HG03565 (cell line): ENCODE data around the gene GAP43.
"Not testable (repeated sequence)": the region's sequence is repeated elsewhere in the genome, so short reads cannot be mapped to it uniquely, and the experiment has no call there.

ENCODE experiments used
- ATAC-seq: cut with Tn5 transposase; IDR thresholded peaks from one replicate; pipeline ENCODE4 v1.9.1; 2021; ENCODE audit warnings: mild to moderate bottlenecking, moderate library complexity; ENCODE audit not compliant: unreplicated experiment

GAP43 gene

DNA sequence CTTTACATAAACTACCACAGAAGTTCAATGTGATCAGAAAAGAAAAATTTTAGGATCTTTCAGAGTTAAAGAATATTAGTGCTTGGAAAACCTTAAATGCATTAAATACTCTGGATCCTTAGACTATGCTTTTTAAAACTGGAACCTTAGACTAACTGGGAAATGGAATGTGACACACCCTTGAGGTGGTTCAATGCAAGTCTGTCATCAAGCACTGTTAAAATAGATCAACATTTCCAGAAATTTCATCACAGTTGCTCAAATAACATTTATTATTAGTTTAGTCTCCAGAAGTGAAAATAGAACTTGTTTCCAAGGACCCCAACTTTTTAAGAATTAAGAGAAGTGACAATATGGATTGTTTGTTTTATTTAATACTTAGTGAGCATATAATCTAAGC is 71.8 kb downstream of the GAP43 start:
- no peak for ATAC-seq

DNA sequence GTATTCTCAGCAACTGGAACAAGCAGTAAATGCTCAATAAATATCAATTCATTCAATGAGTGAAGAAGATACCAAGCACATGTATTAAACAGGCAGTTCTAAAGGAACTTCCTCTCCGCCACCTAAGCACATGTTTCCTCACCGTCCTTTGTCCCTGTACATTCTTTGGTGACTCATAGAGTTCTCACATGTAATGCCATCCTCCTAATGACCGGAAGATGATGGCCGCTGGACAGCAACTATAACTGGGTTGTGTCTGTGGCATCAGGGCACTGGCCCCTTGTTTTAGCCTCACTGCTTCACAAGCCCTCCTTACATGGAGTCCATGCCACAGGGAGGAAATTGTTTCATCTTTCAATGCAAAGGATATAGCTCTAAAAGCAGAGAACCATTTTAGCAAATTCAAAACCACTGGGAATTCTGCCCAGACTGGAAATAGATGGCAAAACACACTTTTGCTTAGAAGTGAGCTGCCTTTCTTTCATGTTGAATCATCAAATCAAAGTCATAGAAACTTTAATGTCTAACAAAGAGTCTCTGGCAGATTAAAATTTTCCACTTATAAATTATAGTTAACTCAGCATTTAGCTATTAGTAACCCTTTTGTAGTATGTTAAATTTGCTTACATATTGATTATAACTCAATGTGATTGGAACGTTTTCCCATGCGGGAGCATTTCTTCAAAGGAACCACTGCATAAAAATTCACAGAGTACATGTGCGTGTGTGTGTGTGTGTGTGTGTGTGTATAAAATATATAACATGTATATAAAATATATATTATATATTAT is 74.1 kb downstream of the GAP43 start:
- no peak for ATAC-seq

DNA sequence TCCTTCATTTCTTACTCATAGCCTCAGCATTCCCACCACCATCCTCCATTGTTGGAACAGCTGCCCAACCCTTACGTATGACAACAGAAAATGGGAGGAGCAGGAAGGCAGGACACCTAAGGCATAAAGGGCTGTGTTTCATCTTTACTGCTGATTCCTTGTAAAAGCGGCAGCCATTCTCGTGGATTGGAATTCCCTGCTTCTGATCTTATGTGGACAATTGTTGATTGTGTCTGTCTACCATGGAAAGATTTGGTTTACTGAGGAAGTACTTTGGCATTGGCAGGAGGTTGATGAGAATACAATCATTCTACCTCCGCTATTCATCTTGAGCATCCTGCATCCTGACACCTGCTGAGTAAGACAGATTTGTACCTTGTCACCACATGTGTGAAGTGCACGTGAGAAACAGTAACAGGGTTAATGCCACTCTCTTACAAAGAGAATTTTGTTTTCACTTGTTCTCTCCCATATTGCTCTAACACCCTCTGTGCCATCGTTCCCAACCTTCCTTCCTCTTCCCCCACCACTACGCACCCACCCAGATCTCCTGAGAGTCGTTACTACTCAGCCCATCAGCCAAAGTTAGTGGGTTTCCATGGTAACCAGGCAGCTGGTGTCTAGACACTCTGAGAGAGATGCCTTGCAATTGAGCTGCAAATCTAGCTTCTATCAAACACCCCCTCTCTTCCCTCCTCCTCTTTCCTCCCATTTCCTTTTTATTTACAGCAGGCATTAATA is 75.7 kb downstream of the GAP43 start:
- ATAC-seq = no peak

DNA sequence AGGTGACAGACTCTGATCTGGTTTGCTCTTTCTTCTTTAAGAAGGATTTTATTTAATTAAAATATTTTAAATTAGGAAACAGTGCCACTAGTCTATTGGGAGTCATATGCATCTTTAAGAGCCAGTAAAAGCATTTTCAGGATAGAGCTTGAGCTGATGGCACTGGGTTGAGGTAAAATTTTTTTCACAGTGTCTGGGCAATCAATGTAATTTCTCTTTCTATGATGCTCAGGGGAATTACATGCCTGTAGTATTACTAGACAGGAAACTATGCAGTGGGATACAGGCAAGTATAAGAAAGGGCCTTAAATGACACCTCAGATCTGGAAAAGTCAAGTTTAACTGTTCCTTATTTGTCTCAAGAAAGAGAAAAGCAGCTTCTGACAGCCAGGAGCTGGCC is 76.4 kb downstream of the GAP43 start:
- no peak for ATAC-seq

DNA sequence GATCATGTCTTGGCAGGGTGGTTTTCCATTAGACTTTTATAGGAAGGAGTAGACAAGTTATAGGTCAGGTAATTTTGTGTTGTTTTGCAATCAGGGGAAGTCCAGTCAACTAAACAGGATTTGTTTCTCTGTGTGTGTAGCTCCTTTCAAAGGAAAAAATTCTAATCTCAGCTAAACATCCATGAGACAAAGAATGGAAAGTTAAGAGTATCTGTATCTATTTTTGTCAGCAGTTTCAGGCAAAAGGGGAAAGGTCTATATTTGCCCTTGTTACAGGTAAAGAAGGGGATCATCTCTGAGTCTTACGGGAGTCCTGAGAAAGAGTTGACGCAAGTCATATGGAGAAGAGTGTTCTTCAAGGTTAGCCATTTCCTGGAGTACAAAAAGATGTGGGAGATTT is 79.3 kb downstream of the GAP43 start:
- no peak for ATAC-seq

DNA sequence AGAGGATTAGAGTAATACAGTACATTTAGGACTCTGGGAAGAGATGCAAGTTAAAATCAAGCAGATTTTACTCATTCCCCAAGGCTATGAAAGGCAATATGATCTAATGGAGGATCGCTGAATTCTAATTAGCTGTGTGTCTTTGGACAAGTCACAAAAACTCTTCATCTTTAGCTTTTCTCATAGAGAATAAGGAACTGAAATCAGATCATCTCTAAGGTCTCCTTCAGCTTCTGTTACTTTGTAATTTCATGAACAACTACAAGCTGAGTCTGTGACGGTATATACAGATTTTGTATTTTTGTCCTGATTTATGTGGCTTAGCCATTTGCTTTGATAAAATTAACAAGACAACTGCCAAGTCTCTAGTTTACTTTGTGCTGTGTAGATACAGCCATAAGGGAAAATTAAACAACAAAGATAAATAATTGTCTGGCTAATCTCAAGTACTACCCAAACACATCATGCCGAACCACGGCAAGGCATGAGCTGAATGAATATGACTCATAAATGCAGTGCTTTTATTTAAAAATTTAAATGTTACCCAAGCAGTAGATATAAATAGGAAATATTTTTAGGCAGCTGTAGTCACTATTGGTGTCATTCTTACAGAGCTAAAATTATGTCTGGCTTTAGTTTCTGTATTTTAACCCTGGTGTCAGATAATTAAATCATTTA is 81.5 kb downstream of the GAP43 start:
- no peak for ATAC-seq

DNA sequence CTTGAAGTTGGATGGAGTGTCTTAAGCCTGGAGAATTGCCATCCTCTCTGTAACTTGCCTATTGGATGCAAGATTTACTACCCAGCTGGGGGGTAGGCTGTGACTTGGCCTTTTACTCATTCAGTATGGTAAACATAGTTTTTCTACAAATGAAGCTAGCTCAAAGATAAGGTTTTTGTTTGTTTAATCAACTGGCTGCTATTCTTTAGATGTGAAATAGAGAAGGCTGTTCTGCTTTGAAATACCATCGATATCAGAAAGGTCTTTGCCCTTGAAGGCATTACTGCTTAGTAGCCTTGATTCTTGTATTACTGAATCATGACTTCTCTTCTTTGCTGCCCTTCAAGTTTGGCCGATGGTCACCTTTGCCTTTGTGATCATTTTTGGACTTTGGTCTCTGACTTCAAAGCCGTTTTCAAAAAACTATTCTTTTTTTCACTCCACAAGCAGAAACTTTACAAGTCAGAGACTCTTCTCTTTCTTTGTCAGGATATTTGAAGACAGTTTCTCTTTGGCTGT is 83.1 kb downstream of the GAP43 start:
- ATAC-seq = no peak

DNA sequence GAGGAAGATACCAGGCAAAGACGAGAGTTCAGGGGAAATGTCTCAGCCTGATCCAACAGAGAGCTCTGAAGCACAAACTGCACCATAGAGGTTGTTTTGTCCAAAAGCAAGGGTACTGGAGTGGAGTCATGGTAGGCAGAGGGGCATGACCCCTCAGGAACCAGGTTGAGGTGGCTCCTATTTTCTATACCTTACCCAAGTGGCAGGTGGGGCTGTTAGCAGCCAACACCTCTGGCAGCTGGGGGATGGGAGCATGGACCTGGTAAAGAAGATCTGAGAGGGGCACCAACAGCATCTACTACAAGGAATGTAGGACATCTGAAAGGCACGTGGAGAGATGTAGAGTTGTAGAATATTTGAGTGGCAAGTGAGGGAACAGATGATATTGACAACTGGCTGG is 85.2 kb downstream of the GAP43 start:
- ATAC-seq = no peak

DNA sequence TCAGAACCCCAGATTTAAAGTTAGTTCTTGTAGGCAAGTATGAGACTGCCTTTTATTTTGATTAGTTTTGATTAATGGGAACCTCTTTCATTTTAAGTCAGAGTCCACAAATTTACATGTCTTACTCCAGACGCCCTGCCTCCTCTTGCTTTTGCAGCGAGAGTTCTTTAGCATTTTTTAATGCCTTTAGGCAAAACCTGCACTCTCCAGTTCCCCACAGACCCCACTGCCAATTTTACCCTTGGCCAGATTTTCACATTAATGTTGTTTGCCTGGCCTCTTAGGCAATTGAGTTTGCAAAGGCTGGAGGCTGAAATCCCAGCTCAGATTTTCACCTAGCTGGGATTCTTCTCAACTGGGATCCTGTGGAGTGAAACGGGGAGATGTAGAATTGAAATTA is 85.8 kb downstream of the GAP43 start:
- ATAC-seq = no peak

DNA sequence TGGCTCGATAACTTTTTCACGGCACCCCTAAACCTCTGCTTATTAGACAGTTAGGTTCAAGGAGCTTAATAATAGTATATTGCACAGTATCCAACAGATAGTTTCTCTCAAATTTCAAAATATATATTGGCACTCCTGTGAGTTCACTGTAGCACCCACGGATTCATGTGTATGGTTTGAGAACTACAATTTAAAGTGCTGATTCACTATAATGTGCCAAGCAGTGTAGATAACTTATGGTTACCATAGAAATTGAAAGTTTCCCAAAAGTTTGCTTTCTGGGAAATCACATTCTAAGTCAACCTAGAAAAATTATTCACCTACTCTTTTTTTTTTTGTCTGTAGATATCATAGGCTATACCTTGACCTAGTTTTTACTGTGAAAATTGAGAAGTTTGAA is 86.6 kb downstream of the GAP43 start:
- ATAC-seq = no peak

DNA sequence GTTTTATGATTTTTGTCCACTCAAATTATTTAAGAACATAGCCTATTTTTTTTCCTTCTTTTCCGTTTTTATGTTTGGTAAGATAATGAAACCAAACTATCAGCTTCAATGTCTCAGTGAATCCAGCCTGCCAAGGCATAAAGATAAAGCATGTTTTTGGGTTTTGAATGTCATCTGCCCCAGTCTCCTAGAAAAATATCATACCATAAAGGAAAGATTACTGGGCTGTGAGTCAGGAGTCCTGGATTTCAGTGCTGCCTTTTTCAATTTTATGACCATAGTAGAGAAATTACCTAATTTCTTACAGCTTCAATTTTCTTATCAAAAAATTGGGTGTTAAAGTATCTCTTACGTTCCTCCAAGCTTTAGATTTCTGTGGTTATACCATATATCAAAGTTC is 87.5 kb downstream of the GAP43 start:
- no peak for ATAC-seq

DNA sequence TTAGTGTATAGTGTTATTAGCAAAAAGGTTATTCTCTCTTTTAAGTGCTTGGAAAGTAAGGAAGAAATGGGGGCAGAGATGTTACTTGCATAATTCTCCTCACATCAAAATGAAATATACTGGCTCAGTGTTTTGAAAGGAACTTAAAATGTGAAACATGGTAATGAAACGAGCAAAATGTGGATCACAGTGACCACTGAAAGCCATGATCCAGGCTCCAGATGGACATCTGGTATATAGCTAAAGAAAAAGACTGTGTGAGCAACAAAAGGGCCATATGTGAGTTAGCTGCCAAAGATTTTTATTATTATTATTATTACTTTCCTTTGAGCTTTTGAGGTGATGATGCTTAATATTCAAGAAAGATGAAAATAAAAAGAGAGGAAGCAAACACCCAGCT is 89.6 kb downstream of the GAP43 start:
- no peak for ATAC-seq

DNA sequence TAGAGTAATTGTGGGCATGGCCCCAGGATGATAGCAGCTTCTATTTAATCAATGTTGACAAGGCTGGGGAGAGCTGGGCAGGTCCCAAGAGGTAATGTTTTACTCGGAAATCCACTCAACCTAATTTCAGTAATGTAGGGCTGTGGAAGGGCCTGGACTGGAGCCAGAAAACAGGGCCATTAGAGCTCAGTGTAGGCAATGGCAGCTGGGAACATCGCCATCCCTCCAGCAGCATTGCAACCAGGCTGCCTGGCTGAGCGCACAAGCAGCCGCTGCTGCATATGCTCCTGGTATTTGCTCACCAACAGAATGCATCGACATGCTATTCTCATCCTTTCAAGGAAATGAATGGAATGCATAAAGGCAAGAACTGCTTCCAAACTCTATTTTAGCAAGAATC is 90.0 kb downstream of the GAP43 start:
- no peak for ATAC-seq

DNA sequence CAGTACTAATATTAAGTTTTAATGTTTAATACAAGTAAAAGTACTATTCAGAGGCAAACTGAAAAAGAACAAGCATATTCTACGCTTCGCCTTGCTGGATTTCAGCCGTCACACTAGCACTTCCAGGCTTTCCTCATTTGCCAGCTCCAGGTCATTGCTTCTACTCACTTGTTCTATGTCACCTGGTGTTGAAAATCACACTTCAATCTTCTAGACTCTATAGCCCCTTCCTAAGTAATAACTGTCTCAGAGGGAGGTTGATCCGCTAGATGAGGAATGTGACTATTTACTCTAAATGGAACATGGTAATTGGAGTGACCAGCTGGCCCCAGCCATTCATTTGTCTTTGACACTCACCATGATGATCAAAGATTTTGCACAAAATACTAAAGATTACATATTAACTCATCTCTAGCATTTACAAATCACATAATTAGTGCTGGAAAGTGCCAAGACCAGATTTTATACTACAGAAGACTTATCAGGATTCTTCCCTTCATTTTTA is 92.0 kb downstream of the GAP43 start:
- ATAC-seq = no peak

DNA sequence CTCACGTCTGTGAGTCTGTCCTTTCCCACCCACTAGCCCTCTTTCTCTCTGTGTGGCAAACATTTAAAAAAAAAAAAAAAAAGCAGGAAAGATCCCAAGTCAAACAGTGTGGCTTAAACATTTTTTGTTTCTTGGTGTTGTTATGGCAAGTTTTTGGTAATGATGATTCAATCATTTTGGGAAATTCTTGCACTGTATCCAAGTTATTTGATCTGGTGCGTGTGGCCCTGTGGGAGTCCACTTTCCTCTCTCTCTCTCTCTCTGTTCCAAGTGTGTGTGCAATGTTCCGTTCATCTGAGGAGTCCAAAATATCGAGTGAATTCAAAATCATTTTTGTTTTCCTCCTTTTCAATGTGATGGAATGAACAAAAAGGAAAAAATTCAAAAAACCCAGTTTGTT is 97.7 kb downstream of the GAP43 start:
- ATAC-seq = no peak

DNA sequence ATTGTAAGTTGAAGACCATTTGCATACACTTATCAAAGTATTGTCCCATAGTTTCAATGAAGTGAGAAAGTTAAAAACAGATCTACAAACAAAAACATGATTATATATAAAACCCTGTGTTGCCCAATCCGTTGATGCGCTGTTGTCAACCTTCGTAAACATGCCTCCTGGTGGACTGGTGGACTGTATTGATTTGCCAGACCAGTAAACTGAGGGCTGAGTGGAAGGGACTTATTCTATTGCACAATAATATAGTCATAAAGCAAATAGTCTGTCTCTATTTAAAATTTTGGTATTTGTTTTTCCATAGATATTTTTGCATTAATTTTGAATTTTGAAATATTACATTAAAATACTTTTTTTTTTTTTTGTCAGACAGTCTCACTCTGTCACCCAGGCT is 102.5 kb downstream of the GAP43 start:
- ATAC-seq = no peak

DNA sequence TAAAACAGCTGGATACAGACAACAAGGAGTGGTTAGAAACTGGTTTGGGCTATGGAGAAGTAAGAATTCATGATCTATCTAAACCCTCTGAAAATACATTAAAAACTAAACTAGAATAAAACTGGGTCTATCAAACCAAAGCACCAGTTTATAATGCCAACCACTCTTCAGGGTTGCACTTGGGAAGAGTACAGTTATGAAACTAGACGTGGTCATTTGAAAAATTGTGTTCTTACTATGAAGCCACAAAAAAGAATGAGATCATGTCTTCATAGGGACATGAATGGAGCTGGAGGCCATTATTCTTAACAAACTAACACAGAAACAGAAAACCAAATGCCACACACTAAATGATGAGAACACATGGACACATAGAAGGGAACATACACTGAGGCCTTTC is 103.8 kb downstream of the GAP43 start:
- ATAC-seq = no peak

DNA sequence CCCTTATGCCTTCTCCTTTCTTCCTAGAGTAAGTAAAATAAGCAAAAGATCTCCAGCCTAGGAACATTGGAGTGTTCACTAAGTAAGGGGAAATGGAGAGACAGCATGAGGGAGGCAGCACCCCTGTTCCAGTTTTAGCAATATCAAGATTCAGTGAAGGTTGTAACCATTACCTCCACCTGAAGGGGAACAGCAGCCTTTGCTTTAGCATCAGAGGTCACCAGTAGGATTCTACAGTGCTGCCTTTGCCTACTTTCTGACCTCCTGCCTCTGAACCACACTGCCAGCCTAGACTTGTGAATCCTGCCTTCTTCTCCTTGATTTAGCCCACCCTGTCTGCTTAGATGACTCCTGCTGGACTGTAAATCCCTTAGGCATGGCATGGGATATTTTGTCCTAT is 104.7 kb downstream of the GAP43 start:
- no peak for ATAC-seq

DNA sequence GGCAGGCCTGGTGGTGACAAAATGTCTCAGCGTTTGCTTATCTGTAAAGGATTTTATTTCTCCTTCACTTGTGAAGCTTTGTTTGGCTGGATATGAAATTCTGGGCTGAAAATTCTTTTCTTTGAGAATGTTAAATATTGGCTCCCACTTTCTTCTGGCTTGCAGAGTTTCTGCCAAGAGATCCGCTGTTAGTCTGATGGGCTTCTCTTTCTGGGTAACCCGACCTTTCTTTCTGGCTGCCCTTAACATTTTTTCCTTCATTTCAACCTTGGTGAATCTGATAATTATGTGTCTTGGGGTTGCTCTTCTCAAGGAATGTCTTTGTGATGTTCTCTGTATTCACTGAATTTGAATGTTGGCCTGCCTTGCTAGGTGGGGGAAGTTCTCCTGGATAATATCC is 113.0 kb downstream of the GAP43 start:
- ATAC-seq = not testable (repeated sequence)

DNA sequence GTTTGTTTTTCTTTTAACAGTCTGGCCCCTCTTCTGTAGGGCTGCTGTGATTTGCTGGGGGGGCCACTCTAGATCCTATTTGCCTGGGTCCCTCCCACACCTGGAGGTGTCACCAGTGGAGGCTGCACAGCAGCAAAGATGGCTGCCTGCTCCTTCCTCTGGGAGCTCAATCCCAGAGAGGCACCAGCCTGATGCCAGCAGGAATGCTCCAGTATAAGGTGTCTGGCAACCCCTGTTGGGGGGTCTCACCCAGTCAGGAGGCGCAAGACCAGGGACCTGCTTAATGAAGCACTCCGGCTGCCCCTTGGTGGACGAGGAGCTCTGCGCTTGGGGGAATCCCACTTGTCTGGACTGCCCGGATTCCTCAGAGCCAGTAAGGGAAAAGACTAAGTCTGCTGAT is 118.3 kb downstream of the GAP43 start:
- ATAC-seq = no peak

DNA sequence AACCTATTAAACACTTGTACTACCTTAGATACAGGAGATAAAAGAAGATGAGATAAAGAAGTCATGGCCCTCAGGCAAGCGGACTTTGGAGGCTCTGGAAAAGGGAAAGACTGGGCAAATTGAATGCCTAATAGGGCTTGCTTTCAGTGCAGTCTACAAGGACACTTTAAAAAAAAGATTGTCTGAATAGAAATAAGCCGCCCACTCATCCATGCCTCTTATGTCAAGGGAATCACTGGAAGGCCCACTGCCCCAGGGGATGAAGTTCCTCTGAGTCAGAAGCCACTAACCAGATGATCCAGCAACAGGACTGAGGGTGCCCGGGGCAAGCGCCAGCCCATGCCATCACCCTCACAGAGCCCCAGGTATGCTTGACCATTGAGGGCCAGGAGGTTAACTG is 121.2 kb downstream of the GAP43 start:
- ATAC-seq = not testable (repeated sequence)

DNA sequence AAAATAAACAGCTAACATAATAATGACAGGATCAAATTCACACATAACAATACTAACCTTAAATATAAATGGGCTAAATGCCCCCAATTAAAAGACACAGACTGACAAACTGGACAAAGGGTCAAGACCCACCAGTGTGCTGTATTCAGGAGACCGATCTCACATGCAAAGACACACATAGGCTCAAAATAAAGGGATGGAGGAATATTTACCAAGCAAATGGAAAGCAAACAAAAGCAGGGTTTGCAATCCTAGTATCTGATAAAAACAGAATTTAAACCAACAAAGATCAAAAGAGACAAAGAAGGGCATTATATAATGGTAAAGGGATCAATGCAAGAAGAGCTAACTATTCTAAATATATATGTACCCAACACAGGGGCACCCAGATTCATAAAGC is 129.7 kb downstream of the GAP43 start:
- not testable (repeated sequence) for ATAC-seq
